ENCODE results near the gene ARPC4. TPM values are rescaled to one million over a fixed set of nuclear protein-coding genes. Genes with fewer than 3 reads are reported as not detected.

ARPC4 gene
- polyA plus RNA-seq, 2 of the 4 experiments (the other 2 are of a cell fraction) = 140 to 298 TPM

GRCh38 chr3:9841015-9841414 is 48.1 kb downstream of the ARPC4 start (continued):
- TF ChIP-seq PHF8 (IDR thresholded peaks at IDR 0.05; ENCODE audit: borderline replicate concordance, low read depth) = no peak
- TF ChIP-seq EP300 (IDR thresholded peaks at IDR 0.05) = no peak
- no peak for TF ChIP-seq SREBF2 (IDR thresholded peaks at IDR 0.05)
- TF ChIP-seq CBX8 (IDR thresholded peaks at IDR 0.05) = no peak

DNA sequence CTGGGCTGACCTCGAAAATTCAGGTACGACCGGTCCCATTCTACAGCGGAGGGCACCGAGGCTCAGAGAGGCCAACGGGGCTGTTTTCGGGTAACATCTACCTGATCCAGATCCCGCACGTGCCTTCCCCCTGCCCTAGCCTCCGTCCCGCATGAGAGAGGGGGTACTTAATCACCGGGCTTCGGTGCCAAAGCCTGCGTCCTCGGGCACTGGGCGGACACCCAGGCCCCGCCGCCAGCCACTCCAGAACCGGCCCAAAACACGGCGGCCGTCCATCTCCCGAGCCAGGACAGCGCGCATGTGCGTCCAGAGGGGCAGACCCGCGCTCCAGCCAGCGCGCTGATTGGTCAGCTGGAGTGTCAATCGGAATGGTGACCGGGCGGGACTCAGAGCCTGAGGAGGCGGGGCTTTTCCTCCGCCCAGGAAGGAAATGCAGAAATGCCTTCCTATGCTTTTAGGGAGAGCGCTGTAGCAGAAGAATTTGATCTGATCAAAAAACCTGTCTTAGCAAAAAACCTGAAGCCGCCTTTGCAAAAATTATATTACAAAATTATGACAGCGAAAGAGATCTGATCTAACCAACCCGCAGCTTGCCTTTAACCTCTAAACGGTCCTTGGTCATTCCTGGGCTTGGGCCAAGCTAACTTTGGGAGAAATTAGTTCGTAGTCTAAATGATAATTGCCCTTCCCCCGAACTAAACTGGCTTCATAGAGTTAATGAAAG is 51.0 kb downstream of the ARPC4 start, which contains the start of gene RPUSD3:
TSS of gene RPUSD3 (minus strand) at position 294 of the 724 bp plus-strand sequence. CDS start at position 276, 18 bp downstream.
- peaks cover 11% of the 10 kb centered on the region; the same call in 2 of the 3 replicates for H3K4me1 ChIP-seq
- H3K4me3 ChIP-seq = peak within 1 kb of the TSS; percentile 79
- WGBS (ENCODE audit: missing lambda C conversion rate) = 2% methylated on average over 41 of the region's 42 CpGs
- H3K27ac ChIP-seq = peak within 1 kb of the TSS; percentile 85 to 89
- no peaks in the 10 kb centered on the region for H3K9me3 ChIP-seq
- CTCF ChIA-PET = interaction anchor here (0.7 to 6.1 kb wide), 6 partner anchors 20 to 128 kb away, joined by 3 to 55 read pairs (median 7); partner anchors contain the start of gene CRELD1
- FAIRE-seq = no peak
- POLR2A ChIA-PET = interaction anchor here (0.7 to 2.3 kb wide), 6 partner anchors 40 to 103 kb away, joined by 3 to 11 read pairs (median 4); partner anchors contain the start of gene CRELD1
- peak; percentile 95 to 98 for ATAC-seq
- TF ChIP-seq TFCP2L1 (CRISPR knock-in tag; IDR thresholded peaks at IDR 0.05) = 0 out of 2 replicates have a peak, but pooled peaks have one; percentile 46
- TF ChIP-seq BCL3 (IDR thresholded peaks at IDR 0.05) = peak; percentile 67; the same call in 1 of the 3 replicates
- peak; percentile 99 for TF ChIP-seq PBX3 (IDR thresholded peaks at IDR 0.05)
- TF ChIP-seq REST (IDR thresholded peaks at IDR 0.05) = no peak
- TF ChIP-seq HOXA7 (CRISPR knock-in tag; IDR thresholded peaks at IDR 0.05) = no peak
- TF ChIP-seq, protein P1, sequence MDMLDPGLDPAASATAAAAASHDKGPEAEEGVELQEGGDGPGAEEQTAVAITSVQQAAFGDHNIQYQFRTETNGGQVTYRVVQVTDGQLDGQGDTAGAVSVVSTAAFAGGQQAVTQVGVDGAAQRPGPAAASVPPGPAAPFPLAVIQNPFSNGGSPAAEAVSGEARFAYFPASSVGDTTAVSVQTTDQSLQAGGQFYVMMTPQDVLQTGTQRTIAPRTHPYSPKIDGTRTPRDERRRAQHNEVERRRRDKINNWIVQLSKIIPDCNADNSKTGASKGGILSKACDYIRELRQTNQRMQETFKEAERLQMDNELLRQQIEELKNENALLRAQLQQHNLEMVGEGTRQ (IDR thresholded peaks at IDR 0.05) = no peak
- no peak for TF ChIP-seq EP300 (IDR thresholded peaks at IDR 0.05)
- no peak for TF ChIP-seq KDM1A (IDR thresholded peaks at IDR 0.05; ENCODE audit: low read depth)
- TF ChIP-seq JUN (IDR thresholded peaks at IDR 0.05) = peak; percentile 77
- no peak for TF ChIP-seq HOXB13 (CRISPR knock-in tag; IDR thresholded peaks at IDR 0.05; ENCODE audit: low read depth)
- peak; percentile 46; the same call in 1 of the 2 replicates for TF ChIP-seq E2F6 (IDR thresholded peaks at IDR 0.05; ENCODE audit: borderline replicate concordance, low read depth)
- TF ChIP-seq HOXB5 (CRISPR knock-in tag; IDR thresholded peaks at IDR 0.05) = no peak
- no peak for TF ChIP-seq ZSCAN20 (CRISPR knock-in tag; IDR thresholded peaks at IDR 0.05)
- no peak for TF ChIP-seq RCOR1 (IDR thresholded peaks at IDR 0.05; ENCODE audit: low read depth, low read length)
- TF ChIP-seq FOXS1 (CRISPR knock-in tag; IDR thresholded peaks at IDR 0.05) = no peak
- peak; percentile 52; the same call in 1 of the 2 replicates for TF ChIP-seq BHLHE40 (IDR thresholded peaks at IDR 0.05; ENCODE audit: low read depth, low read length)
- TF ChIP-seq MYC (IDR thresholded peaks at IDR 0.05; ENCODE audit: borderline replicate concordance, low read length) = peak; percentile 52; the same call in 1 of the 2 replicates
- no peak for TF ChIP-seq RNF2 (IDR thresholded peaks at IDR 0.05; ENCODE audit: borderline replicate concordance, low read depth)
- TF ChIP-seq MAX (IDR thresholded peaks at IDR 0.05) = peak; percentile 80
- TF ChIP-seq POLR2A (IDR thresholded peaks at IDR 0.05; ENCODE audit: low read length) = peak; percentile 82
- TF ChIP-seq RFX5 (IDR thresholded peaks at IDR 0.05) = no peak
- 0 out of 5 replicates have a peak, but pooled peaks of 1 of the 2 experiments have one; percentile 14 for TF ChIP-seq RAD21 (conservative IDR thresholded peaks at IDR 0.05 in 1 of 2, IDR thresholded peaks at IDR 0.05 in 1 of 2)
- no peak for TF ChIP-seq HES2 (IDR thresholded peaks at IDR 0.05)
- peak within 1 kb of the TSS; percentile 66 for H3K4me2 ChIP-seq
- DNase-seq (ENCODE audit: low read depth in 1 of 2, low spot score in 1 of 2) = peak; percentile 95 to 99

Data from A549 (cell line).